K562 (cell line): Measurements from ENCODE around the gene NPAS3. TPM values are rescaled to one million over a fixed set of nuclear protein-coding genes. Genes with fewer than 3 reads are reported as not detected.

Experiments used
- ATAC-seq: fragments of 200-7000 bp; cut with Tn5 transposase; 3 replicates; pipeline ENCODE4 v1.9.1; 2020; ENCODE audit warnings: moderate library complexity
- BruUV-seq: library from RNA; stranded (reverse); fragments of 400-500 nt; replicated peaks from 2 replicates; lab custom pipeline; 2021; lab: Mats Ljungman, UMichigan
- CTCF ChIA-PET: fragments of 300-600 bp; formaldehyde crosslinking; extraction: SDS; loops from one replicate; lab custom pipeline; 2021; ENCODE audit warnings: low intra/inter-chr PET ratio; lab: Yijun Ruan, JAX
- POLR2A ChIA-PET: fragments of 300-600, 350-650 bp; sonication (Branson Sonifier 250); formaldehyde crosslinking; extraction: SDS; loops from one replicate; lab custom pipeline; 2021; ENCODE audit warnings: antibody characterized with exemption, inconsistent platforms; lab: Yijun Ruan, JAX
- DNase-seq, 4 experiments: peaks; one replicate each; pipeline versions ENCODE4 v3.0.0 to v3.0.0-alpha.2; 2011 to 2018; ENCODE audit warnings: low spot score in 3 of 4, mixed read lengths in 3 of 4; ENCODE audit errors: extremely low read depth in 1 of 4
- FAIRE-seq: peaks from 2 replicates; lab custom pipeline; 2011; peaks lifted over from hg19 to GRCh38; lab: Jason Lieb, UNC
- H2AFZ ChIP-seq: 2 replicates; pipeline ENCODE4 v1.6.0; 2011; ENCODE audit warnings: low read depth, low read length, control low read depth, inconsistent platforms
- H3K27ac ChIP-seq: fragments of 200-600 bp; 3 replicates; pipeline ENCODE4 v1.8.0; 2011; ENCODE audit warnings: low read depth, mild to moderate bottlenecking, control low read depth, inconsistent platforms, low read length, moderate library complexity, mixed read lengths; ENCODE audit errors: extremely low read depth
- H3K27me3 ChIP-seq, 2 experiments: fragments of 300-600 bp in 1 of 2; 2 replicates in 1 of 2; 3 replicates in 1 of 2; pipeline versions ENCODE4 v1.6.0 to v1.8.0; 2011; ENCODE audit warnings: inconsistent platforms in 2 of 2, low read length in 2 of 2, mild to moderate bottlenecking in 1 of 2, mixed read lengths in 1 of 2, moderate library complexity in 1 of 2; ENCODE audit not compliant: control insufficient read depth in 2 of 2, insufficient read depth in 2 of 2
- H3K36me3 ChIP-seq: fragments of 300-600 bp; 3 replicates; pipeline ENCODE4 v1.8.0; 2011; ENCODE audit warnings: mild to moderate bottlenecking, low read length, inconsistent platforms; ENCODE audit not compliant: control insufficient read depth, insufficient read depth
- H3K4me1 ChIP-seq, 2 experiments: fragments of 200-600 bp in 1 of 2; replicated peaks in 1 of 2; 2 replicates in 1 of 2; 3 replicates in 1 of 2; pipeline versions ENCODE4 v1.5.1 to v1.8.0; 2011; ENCODE audit warnings: inconsistent platforms in 2 of 2, low read length in 2 of 2, mild to moderate bottlenecking in 1 of 2, mixed read lengths in 1 of 2, moderate library complexity in 1 of 2; ENCODE audit not compliant: control insufficient read depth in 2 of 2, insufficient read depth in 2 of 2
- H3K4me2 ChIP-seq: 2 replicates; pipeline ENCODE4 v1.6.1; 2011; ENCODE audit warnings: low read length, control low read depth, inconsistent platforms, mixed read lengths; ENCODE audit not compliant: insufficient read depth
- H3K4me3 ChIP-seq: fragments of 200-600 bp; sonication (generic), shearing (Covaris generic); 2 replicates; pipeline ENCODE4 v1.5.1; 2016; ENCODE audit warnings: control low read depth, inconsistent platforms
- H3K79me2 ChIP-seq: fragments of 200-600 bp; 3 replicates; pipeline ENCODE4 v1.8.0; 2011; ENCODE audit warnings: low read length, inconsistent platforms; ENCODE audit not compliant: control insufficient read depth, insufficient read depth
- H3K9ac ChIP-seq, 2 experiments: 2 replicates each; pipeline versions ENCODE4 v1.6.0 to v1.6.1; 2011; ENCODE audit warnings: low read depth in 2 of 2, low read length in 2 of 2, control low read depth in 1 of 2, inconsistent platforms in 1 of 2, mild to moderate bottlenecking in 1 of 2, mixed read lengths in 1 of 2; ENCODE audit not compliant: insufficient read depth in 1 of 2
- H3K9me1 ChIP-seq: one replicate; pipeline ENCODE4 v1.6.0; 2011; ENCODE audit warnings: inconsistent platforms, mild to moderate bottlenecking, low read length, moderate library complexity; ENCODE audit not compliant: control insufficient read depth, insufficient read depth
- H3K9me3 ChIP-seq: replicated peaks from 2 replicates; pipeline ENCODE4 v1.5.1; 2011; ENCODE audit warnings: low read depth, low read length, inconsistent platforms; ENCODE audit not compliant: control insufficient read depth, insufficient read depth
- H4K20me1 ChIP-seq: replicated peaks from 2 replicates; pipeline ENCODE4 v1.6.1; 2011; ENCODE audit warnings: low read length, inconsistent platforms, mixed read lengths; ENCODE audit not compliant: control insufficient read depth, insufficient read depth
- BMI1 ChIP-seq: fragments of 150-350 bp; IDR thresholded peaks from 2 replicates; pipeline ENCODE4 v1.6.1; 2014; ENCODE audit warnings: low read length
- CCNT2 ChIP-seq: IDR thresholded peaks from 2 replicates; pipeline ENCODE4 v1.6.1; 2011; ENCODE audit warnings: borderline replicate concordance, low read depth, mild to moderate bottlenecking, moderate library complexity, mixed read lengths, low read length; ENCODE audit not compliant: insufficient read length; ENCODE audit errors: extremely low read depth
- MEF2D ChIP-seq: conservative IDR thresholded peaks from 2 replicates; pipeline ENCODE4 v1.6.1; 2016; ENCODE audit warnings: low read depth, missing genetic modification characterization, missing compliant biosample characterization
- MYC ChIP-seq, 2 experiments: fragments of 250-450 bp in 1 of 2; sonication (Bioruptor Pico) in 1 of 2; IDR thresholded peaks; 2 replicates each; pipeline versions ENCODE4 v1.5.1 to v1.6.1; 2012 to 2021; ENCODE audit warnings: low read depth in 2 of 2, borderline replicate concordance in 1 of 2, improper control_type of control experiment in 1 of 2, low read length in 1 of 2, mild to moderate bottlenecking in 1 of 2, moderate library complexity in 1 of 2
- NR2C2 ChIP-seq, 2 experiments: fragments of 200-800 bp in 1 of 2; sonication (Bioruptor generic) in 1 of 2; sonication (generic) in 1 of 2; formaldehyde crosslinking in 1 of 2; IDR thresholded peaks; 2 replicates each; pipeline versions ENCODE4 v1.6.1 to v1.8.0; 2016 to 2022; ENCODE audit warnings: mild to moderate bottlenecking in 1 of 2, missing compliant biosample characterization in 1 of 2, missing genetic modification characterization in 1 of 2, missing genetic modification reagents in 1 of 2
- PRMT5 ChIP-seq: sonication (generic); formaldehyde crosslinking; IDR thresholded peaks from 2 replicates; pipeline ENCODE4 v1.5.0; 2020; ENCODE audit warnings: missing genetic modification reagents
- SETDB1 ChIP-seq: IDR thresholded peaks from one replicate; pipeline ENCODE4 v1.6.1; 2012; ENCODE audit warnings: low read length, control low read depth, inconsistent platforms
- SNRNP70 ChIP-seq: fragments of 200-400 bp; formaldehyde crosslinking; optimal IDR thresholded peaks from 2 replicates; pipeline ENCODE3; 2017; ENCODE audit warnings: low read depth, low read length
- STAT5A ChIP-seq: IDR thresholded peaks from 2 replicates; pipeline ENCODE4 v1.6.1; 2012; ENCODE audit warnings: low read length, inconsistent platforms, borderline replicate concordance
- TCF7L2 ChIP-seq: fragments of 150-350 bp; IDR thresholded peaks from 2 replicates; pipeline ENCODE4 v1.6.1; 2016; ENCODE audit warnings: low read depth, mild to moderate bottlenecking, low read length, moderate library complexity
- WGBS: fragments of 100-300 bp; shearing (Covaris generic); methylation state at CpG from one replicate; pipeline ENCODE4 v1.1.6; 2016; ENCODE audit warnings: low coverage, mixed read lengths; ENCODE audit not compliant: insufficient coverage; ENCODE audit errors: missing lambda C conversion rate; 5-methylcytosine and 5-hydroxymethylcytosine counted together
- in situ Hi-C: fragments of 300-500 bp; cut with MboI; formaldehyde crosslinking; loops from 4 replicates; pipeline ENCODE4 v1.15.0; 2018; ENCODE audit warnings: inconsistent platforms, mixed read lengths
- intact Hi-C: fragments of 100-400 bp; cut with micrococcal nuclease; formaldehyde crosslinking; loops from 2 replicates; pipeline ENCODE4 v1.14.2; 2022
- polyA plus RNA-seq, 8 experiments: library from polyadenylated mRNA; depleted of rRNA in 4 of 8; stranded (reverse) in 5 of 8; unstranded in 3 of 8; fragments of >200 nt; fragmentation: Nextera tagmentation in 2 of 8; fragmentation: Illumina TruSeq in 1 of 8; extraction: Ambion mirVana in 2 of 8; extraction: Trizol in 1 of 8; gene quantifications; 2 replicates each; pipeline versions ENCODE4 v1.2.1 to v1.2.3, GENCODE V29; 2011 to 2014; ENCODE audit warnings: inconsistent platforms in 1 of 8, missing spikeins in 1 of 8
- total RNA-seq, 7 experiments: library from RNA; depleted of rRNA in 6 of 7; stranded (reverse); fragments of >200 nt in 6 of 7; fragmentation: Illumina TruSeq in 2 of 7; extraction: Trizol in 2 of 7; gene quantifications; 2 replicates each; pipeline versions ENCODE4 v1.2.1 to v1.2.3, GENCODE V29; 2011 to 2021; ENCODE audit warnings: low replicate concordance in 1 of 7
- TF ChIP-seq, protein P1 (sequence below): fragments of 450-650 bp; conservative IDR thresholded peaks from 2 replicates; pipeline ENCODE4 v1.6.1; 2016; ENCODE audit warnings: missing genetic modification characterization, low read depth, mild to moderate bottlenecking, missing compliant biosample characterization, moderate library complexity
- TF ChIP-seq, protein P2 (sequence below), 2 experiments: fragments of 250-450 bp in 1 of 2; fragments of 450-650 bp in 1 of 2; sonication (Bioruptor Pico) in 1 of 2; IDR thresholded peaks; 2 replicates each; pipeline versions ENCODE4 v1.6.1 to v1.8.0; 2016 to 2021; ENCODE audit warnings: mild to moderate bottlenecking in 2 of 2, moderate library complexity in 2 of 2, missing compliant biosample characterization in 1 of 2, missing genetic modification characterization in 1 of 2
- TF ChIP-seq, protein P3 (sequence below): fragments of 250-450 bp; sonication (Bioruptor Pico); IDR thresholded peaks from 2 replicates; pipeline ENCODE4 v1.8.0; 2022; ENCODE audit warnings: inconsistent platforms, mild to moderate bottlenecking, moderate library complexity, borderline replicate concordance

Gene NPAS3
- total and polyA plus RNA-seq, 9 of the 15 experiments (the other 6 are each of a cell fraction or from before 2014, with no cell fraction given) = 0.04 TPM; not detected in 8

DNA sequence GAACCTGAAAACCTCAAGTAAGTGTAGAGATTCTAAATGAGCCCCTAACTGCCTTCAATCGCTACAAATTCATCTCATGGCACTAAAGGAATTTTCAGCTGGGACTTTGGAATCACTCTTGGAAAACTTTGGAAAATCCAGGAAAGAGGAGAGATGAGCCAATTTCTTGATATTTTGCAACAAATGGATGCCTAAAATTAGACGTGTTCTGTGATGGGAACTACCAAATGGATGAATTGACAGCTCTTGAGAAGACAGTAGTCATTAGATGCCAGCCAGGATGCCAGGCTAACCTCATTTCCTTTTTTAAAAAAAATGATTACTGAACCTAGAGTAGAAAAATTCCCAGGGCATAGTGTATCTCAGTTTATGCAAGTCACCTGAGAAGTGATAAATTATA is 78.3 kb downstream of the NPAS3 start:
- Histone ChIP-seq H4K20me1 (no peaks in the 10 kb centered on the region), H3K4me1 (no peaks in the 10 kb centered on the region), H3K9me3 (no peaks in the 10 kb centered on the region), H3K4me2 (no peak overlapping the region), H3K79me2 (no peaks in the 10 kb centered on the region), H3K27ac (no peak overlapping the region), H3K36me3 (no peaks in the 10 kb centered on the region), H3K9ac (no peak overlapping the region), H3K27me3 (no peaks in the 10 kb centered on the region; a peak in 1 of 5 replicates), H3K9me1 (no peaks in the 10 kb centered on the region), H3K4me3 (no peak overlapping the region), H2AFZ (no peak overlapping the region)
- in situ Hi-C loops (no loop called here), intact Hi-C loops (no loop called here)
- POLR2A ChIA-PET = no interaction called here
- ATAC-seq = no peak
- 0% methylated on average over 2 of the region's 2 CpGs for WGBS
- TF ChIP-seq, protein P1, sequence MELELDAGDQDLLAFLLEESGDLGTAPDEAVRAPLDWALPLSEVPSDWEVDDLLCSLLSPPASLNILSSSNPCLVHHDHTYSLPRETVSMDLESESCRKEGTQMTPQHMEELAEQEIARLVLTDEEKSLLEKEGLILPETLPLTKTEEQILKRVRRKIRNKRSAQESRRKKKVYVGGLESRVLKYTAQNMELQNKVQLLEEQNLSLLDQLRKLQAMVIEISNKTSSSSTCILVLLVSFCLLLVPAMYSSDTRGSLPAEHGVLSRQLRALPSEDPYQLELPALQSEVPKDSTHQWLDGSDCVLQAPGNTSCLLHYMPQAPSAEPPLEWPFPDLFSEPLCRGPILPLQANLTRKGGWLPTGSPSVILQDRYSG (tag) = no peak
- TF ChIP-seq BMI1 (no peak), STAT5A (no peak), TCF7L2 (no peak), CCNT2 (no peak), SNRNP70 (no peak), MYC (IDR thresholded peaks at IDR 0.05; ENCODE audit: low read depth, low read length) (no peak), MYC (CRISPR knock-in tag; IDR thresholded peaks at IDR 0.05; ENCODE audit: borderline replicate concordance, low read depth) (no peak), PRMT5 (CRISPR knock-in tag) (no peak), SETDB1 (no peak), NR2C2 (CRISPR knock-in tag; IDR thresholded peaks at IDR 0.05) (no peak), NR2C2 (tag; IDR thresholded peaks at IDR 0.05) (no peak), MEF2D (tag) (no peak)
- TF ChIP-seq, protein P2, sequence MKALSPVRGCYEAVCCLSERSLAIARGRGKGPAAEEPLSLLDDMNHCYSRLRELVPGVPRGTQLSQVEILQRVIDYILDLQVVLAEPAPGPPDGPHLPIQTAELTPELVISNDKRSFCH (CRISPR knock-in tag; IDR thresholded peaks at IDR 0.05) = no peak
- TF ChIP-seq, protein P2 (tag; IDR thresholded peaks at IDR 0.05) = no peak
- TF ChIP-seq, protein P3, sequence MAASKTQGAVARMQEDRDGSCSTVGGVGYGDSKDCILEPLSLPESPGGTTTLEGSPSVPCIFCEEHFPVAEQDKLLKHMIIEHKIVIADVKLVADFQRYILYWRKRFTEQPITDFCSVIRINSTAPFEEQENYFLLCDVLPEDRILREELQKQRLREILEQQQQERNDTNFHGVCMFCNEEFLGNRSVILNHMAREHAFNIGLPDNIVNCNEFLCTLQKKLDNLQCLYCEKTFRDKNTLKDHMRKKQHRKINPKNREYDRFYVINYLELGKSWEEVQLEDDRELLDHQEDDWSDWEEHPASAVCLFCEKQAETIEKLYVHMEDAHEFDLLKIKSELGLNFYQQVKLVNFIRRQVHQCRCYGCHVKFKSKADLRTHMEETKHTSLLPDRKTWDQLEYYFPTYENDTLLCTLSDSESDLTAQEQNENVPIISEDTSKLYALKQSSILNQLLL (CRISPR knock-in tag) = no peak
- DNase-seq = no peak
- no peak for FAIRE-seq
- CTCF ChIA-PET = no interaction called here
- BruUV-seq = no TSS peak
